ENCODE data around the gene PICALM. TPM values are rescaled to one million over a fixed set of nuclear protein-coding genes. Genes with fewer than 3 reads are reported as not detected.
A peak's percentile ranks its signal among the peaks of the same experiment; 100 is the strongest.
"Not testable (repeated sequence)": the region's sequence is repeated elsewhere in the genome, so short reads cannot be mapped to it uniquely, and the experiment has no call there.

Gene PICALM
- total RNA-seq, 1 experiment from 2014 or later, result 196 TPM

DNA sequence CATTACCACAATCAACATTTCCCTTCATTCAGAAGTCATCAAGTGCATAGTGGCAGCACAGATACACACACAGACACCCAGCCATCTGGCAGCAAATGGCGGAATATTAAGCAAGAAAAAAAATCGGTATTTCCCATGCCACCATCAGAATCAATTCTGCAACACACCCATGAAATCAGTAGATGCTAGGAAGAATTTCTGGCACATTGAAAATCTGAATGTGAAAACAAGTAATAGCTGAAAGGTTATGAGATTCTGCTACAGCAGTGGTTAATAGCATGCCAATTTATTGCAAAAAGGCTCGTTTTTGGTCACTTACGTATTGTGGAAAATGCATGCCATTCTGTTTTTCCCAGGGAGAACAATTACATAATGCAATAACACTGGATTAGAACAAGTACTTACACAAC is 91.1 kb downstream of the PICALM start:
- DNase-seq (ENCODE audit: low spot score), result no peak

DNA sequence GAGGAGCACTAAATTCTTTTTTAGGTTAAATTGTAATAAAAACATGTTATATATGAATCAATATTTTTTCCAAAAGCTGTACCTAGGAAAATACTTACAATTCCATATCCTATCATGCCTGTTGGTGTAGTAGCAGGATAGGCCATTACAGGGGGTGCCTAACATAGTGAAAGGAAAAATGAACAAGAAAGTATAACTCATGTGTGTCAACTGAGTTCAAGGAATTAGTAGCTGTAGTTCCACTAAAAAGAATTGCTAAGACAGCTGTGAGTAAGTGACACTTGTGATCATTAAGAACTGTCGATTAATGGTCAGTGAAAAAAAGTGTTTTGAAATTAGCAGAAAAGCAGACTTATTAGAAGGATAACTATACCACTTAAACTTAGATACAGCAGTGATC is 92.4 kb downstream of the PICALM start:
- no peak for DNase-seq (ENCODE audit: low spot score)

DNA sequence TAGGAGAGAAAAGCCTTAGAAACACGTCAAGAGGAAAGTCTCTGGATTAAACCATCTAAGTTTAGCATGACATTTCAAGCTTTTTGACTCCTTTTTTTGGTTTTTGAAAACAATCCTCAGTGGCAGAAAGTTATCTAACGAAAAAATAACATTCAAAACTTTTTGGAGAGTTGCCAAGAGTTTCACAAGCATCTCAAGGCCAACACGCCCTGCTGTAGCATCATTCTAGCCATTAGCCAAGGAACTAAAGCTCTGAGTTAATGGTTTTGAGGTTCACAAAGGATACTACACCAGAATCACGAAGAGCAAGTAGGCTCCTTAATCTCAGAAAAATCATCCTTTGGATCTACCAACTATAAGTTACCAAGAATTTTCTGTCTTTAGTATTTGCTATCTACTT is 94.8 kb downstream of the PICALM start:
- no peak for DNase-seq (ENCODE audit: low spot score)

DNA sequence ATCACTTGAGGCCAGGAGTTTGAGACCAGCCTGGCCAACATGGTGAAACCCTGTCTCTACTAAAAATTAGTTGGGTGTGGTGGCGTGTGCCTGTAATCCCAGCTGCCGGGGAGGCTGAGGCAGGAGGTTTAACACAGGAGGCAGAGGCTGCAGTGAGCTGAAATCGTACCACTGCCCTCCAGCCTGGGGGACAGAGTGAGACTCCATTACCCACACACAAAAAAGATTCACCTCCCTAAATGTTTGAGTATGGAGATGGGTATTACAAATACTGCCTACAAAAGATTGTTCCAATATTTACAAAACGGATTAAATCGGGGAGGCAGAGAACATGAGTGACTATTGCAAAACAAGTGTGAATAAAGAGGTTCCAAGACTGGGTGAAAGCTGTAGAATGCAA is 98.3 kb downstream of the PICALM start:
- DNase-seq (ENCODE audit: low spot score), result no peak

DNA sequence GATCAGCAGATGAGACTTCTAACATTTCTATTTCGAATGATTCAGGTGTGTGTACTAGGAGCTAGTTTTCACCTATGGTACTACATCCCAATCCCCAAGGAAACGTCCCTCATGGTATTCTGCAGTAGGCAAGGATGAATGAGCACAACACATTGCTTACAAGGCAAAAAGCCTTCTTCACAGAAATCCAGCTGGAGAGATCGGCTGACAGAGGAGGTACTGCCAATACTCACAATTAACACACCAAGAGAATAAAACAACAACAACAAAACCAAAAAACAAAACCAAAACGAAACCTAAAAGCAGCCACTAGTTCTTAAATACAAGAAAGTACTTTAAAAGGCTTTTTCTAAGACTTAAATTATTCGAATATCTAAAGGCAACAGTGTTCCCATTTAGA is 101.4 kb downstream of the PICALM start:
- no peak for DNase-seq (ENCODE audit: low spot score)

DNA sequence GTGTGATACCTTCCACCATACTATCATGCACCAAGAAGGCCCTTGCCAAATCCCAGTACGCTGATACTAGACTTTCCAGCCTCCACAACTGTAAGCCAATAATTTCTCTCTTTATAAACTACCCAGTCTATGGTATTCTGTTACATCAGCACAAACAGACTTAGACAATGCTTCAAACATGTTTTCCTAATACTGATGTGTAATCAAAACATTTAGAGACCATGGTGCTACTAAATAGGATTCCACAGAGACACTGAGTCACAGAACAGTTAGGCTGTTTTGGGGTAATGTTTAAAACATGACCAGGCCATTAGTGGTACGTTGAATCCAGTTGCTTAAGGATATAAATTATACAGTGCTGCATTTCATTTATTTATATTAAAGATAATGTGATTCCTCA is 103.7 kb downstream of the PICALM start:
- DNase-seq (ENCODE audit: low spot score), result no peak

DNA sequence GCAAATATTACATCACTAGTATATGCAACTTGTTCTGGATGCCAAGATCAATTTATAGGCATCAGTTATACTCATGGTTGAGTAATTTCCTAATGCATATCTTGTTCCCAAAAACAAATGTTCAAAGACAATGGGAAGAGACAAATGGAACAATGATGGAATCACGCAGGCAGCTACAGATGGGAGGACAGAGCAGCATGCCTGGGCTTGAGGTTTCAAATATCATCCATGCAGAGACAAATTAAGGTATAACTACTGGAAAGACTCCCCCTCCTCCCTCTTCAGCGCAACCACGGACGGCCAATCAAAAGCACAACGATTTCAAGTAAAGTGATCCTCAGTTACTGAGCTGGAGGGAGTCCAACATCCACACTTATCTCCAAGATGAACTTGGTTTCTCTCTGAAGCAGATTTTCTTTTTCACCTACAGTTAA is 106.9 kb downstream of the PICALM start:
- DNase-seq (ENCODE audit: low spot score), result no peak

DNA sequence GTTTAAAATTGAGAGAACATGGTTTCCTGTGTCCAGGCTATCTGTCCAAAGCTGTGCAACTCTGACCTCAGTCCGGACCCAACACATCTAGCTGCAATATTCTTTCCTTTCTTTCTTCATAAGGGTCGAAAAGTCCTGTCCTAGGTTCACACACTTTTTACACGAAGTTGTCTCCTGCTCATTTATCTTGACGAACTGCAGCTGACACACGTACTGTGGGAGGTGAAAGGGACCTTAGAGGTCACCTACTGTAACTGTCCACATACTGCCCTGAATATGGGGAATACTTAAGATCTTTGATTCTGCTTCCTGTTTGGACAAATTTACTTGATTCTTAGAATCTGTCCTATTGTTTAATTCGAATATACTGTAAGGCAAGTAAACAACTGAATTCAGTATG is 107.8 kb downstream of the PICALM start:
- no peak for DNase-seq (ENCODE audit: low spot score)

DNA sequence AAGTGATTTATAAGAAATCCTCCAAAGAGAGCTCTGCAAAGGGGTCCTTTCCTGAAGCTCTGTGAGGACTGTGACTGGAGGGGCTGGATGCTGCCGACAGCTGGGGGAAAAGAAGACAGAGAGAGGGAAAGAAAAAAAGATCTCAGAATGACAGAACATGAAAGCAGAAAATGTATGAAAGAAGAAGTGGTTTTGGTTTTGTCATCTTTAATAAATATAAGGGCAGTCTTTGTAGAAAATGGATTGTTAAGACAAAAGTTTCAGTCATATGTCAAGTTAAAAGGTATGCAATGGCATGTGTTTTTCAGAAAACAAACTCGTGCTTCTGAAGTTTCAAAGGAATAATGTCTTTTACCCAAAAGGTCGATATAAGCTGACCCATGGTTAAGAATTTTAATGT is 108.2 kb downstream of the PICALM start:
- DNase-seq (ENCODE audit: low spot score), result no peak

DNA sequence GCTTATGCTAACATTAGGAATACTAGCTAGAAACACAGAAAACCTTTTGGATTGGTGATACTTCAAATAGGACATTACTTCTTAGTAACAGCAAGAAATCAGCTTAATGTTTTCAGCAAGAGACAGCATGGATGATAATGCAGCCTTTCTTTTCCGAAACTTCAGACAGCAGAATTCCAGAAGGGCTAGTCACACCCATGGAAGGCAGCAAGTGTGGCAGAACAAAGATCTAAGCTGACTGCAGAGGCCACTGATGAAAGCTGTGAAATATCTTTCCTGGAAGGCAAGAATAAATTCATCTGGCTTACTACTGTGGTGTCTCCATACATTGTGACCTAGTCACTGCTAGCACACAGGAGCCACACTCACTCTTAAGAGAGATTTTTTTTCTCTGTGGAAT is 113.4 kb downstream of the PICALM start:
- peak; percentile 29 for DNase-seq (ENCODE audit: low spot score)

DNA sequence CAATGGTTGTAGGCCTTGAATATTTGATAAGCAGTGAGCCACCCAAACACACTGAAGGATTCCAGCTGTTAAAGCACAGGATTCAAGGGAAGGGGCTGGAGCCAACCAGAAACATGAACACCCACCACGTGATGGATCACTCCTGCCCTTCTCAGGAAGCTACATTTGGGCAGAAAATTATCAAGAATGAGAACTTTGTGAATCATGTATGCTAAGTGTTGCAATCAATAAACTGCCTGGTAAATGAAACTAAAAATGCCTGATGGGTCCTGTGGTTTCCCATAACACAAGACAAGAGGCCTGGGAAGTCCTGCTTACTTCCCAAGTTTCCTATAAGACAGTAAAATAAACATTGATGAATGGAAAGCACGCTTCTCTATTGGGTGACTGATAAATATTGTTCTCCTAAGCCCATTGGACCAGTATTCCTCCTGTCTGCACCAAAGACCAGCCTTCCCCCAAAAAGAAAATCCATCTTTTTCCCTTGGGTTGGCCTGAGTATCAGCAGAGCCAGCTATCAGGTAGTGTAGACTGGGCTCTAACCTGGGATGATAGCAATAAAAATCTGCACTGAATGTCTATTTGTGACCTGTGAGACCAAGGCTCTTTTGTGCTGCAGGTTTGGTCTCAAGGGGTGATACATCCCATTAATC is 115.3 kb downstream of the PICALM start:
- DNase-seq (ENCODE audit: low spot score), result no peak

DNA sequence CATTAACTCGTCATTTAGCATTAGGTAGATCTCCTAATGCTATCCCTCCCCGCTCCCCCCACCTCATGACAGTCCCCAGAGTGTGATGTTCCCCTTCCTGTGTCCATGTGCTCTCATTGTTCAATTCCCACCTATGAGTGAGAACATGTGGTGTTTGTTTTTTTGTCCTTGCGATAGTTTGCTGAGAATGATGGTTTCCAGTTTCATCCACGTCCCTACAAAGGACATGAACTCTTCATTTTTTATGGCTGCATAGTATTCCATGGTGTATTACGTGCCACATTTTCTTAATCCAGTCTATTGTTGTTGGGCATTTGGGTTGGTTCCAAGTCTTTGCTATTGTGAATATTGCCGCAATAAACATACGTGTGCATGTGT is 116.8 kb downstream of the PICALM start:
- not testable (repeated sequence) for DNase-seq (ENCODE audit: low spot score)

DNA sequence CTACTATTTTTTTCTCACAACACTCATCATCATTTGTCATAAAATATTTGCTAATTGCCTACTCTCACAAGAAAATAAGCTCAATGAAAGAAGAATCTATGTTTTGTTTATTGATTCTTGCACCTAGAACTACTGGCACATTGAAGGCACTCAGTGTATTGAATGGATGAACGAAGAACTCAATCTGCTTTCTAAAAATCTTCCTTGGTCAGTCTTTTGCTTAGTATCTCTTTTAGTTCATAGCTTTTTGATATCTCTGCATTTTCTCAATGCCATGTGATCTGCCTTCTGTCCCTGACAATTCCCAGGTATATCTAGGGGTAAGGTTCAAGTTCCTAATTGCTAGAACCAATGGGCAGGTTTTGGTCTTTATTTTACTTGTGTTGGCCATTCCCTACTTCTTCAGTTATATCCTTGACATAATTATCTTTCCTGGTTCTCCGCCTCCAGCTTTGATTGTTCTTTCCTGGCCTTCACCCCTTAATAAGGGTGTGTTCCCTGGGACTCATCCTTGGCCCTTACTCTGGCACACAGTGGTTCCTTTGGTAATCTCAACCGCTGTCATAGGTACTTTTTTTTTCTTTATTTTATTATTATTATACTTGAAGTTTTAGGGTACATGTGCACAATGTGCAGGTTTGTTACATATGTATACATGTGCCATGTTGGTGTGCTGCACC is 117.3 kb downstream of the PICALM start:
- DNase-seq (ENCODE audit: low spot score), result no peak

DNA sequence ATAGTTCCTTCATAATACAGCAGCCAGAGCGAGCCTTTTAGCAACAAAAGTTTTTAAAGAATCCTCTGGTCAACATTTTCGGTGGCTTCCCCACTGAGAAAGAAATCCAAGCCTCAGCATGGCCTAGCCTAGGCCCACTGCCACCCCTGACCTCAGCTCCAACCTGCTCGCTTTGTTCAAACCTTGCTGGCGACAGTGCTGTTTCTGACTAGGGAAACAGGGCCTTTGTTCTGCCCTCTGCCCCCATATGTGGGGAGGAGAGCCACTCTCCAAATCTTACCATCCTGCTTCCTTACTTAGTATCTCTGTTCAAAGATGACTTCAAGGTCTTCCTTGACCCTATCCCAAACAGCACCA is 117.9 kb downstream of the PICALM start:
- DNase-seq (ENCODE audit: low spot score), result no peak

DNA sequence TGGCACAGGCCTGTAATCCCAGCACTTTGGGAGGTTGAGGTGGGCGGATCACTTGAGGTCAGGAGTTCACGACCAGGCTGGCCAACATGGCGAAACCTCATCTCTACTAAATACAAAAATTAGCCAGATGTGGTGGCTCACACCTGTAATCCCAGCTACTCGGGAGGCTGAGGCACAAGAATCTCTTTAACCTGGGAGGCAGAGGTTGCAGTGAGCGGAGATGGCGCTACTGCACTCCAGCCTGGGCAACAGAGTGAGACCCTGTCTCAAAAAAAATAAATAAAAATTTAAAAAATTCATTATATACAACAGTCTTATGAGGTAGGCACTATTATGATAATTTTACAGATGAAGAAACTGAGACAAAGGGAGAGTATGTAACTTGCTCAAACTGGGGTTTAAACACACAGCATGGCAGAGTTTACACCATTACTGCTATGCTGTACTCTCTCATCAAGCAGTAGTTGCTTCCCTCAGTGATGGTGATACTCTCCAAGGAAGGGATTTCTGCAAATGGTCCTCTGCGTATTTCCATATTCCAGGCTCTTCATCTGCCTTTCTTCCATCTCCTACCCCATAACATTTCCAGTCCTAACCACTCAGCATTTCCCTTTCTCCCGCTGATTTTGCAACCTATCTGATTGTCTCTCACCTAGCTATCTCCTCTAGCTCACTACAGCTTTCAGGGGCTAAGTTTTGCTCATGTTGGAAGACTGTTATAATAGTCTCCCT is 118.4 kb downstream of the PICALM start:
- DNase-seq (ENCODE audit: low spot score), result no peak

DNA sequence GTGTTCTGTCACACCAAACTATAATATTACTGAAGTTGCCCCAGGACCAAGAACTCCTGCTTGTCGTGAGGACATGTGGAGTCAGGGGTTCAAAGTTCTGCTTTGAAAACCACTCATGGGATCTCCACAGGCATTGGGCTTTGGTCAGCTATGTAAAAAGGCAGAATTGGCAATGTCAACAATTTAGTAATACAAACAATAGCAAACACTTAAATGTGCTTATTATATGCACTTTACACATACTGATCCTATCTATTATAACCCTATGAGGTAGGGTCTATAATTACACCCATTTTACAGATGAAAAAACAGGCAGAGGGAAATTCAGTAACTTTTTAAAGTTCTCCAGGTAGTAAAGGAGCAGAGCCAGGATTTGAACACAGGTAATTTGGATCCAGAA is 119.1 kb downstream of the PICALM start:
- DNase-seq (ENCODE audit: low spot score), result no peak

DNA sequence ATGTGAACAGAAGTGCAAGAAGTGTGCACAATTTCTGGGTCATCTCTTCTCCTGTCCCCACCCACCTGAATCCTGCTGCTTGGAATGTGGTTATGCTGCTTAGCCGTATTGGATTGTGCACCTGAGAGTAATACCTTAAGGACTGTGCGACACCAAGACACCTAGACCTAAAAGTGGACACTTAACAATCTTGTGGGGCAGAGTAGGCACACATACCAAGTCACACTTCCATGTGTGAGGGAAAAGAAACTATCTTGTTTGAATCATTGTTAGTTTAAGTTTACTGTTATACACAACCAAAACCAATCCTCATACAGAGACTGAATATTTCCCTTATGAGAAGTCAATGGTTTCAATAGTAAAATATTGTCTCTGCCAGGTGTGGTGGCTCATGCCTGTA is 120.0 kb downstream of the PICALM start:
- no peak for DNase-seq (ENCODE audit: low spot score)

DNA sequence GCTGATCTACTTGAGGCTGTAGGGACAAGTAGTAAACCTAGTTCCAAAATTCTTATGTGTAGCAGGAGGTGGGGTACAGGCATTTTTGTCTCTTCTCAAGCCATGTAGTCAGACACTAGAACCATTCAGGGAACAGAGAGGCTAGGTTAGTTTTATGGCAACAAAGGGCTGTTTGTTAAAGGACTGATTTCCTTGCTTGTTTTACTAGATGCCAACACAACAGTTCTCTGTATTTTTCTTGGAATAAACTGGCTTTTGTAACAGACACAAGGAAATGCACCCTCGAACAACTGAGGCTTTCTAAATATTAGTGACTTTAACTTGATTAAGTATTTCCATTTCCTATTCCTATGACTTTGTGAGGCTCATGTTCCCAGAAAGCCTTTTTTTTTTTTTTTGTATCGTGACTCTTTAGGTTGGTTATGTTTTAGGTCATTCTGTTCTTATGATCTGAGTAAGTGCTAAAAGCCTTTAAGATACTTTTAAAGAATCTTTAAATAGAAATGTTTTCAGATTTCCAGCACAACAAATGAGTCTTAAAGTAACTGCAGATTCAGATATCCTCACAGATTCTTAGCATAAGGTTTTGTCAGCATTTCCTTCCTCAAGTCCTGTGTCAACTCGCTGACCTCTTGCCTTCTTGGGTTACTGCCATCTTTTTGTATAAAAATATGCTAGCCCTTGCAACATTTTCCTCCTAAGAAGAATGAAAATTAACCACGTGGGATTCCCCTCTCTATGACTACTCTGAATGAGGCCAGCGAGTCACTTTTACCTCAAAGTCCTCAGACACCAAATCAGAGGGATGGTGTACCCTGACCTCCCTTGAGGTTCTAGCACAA is 121.2 kb downstream of the PICALM start:
- DNase-seq (ENCODE audit: low spot score), result peak; percentile 51

DNA sequence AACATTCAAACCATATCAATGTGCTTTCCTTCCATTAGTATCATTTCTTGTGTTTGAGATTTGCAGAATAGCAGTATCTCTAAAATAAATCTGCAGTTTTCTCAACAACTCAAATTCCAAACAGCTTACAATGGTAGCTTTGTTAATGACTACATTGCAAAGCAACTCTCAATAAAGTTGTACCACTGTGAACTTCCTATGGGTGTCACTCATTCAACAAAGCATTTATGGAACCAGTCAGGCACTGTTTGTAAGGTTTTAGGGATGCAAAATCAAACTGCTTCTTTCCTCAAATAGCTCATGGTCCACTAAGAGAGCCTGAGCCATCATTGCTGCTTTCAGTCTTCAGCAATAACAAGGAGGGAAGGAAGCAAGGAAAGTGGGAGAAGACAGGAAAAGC is 122.7 kb downstream of the PICALM start:
- no peak for DNase-seq (ENCODE audit: low spot score)

DNA sequence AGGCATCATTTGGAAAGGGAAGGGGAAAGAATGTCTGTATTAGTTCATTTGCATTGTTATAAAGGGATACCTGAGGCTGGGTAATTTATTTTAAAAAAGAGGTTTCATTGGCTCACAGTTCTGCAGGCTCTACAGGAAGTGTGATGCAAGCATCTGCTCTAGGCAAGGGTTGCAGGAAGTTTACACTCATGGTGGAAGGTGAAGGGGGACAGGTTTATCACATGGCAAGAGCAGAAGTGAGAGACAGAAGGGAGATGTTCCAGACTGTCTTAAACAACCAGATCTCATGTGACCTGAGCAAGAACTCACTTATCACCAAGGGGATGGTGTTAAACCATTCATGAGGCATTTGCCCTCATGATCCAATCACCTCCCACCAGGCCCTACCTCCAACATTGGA is 123.1 kb downstream of the PICALM start:
- no peak for DNase-seq (ENCODE audit: low spot score)

DNA sequence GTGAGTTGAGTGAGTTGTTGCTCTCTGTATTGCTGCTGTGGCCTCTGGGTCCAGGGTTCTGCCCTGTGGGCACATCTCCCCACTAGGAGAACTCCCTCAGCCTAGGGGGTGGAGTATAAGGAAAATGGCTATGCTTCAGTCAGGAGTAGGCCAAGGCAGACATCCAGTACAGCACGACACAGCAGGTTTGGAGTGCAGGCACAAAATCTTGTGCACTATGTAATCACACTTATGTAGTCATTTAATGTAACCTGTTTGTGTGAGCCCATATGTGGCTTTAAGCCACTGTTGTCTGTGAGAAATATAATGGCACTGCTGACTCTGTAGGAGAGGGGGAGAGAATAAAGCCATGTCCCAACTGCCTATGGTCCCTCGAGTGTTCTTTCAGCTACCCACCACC is 123.6 kb downstream of the PICALM start:
- no peak for DNase-seq (ENCODE audit: low spot score)

DNA sequence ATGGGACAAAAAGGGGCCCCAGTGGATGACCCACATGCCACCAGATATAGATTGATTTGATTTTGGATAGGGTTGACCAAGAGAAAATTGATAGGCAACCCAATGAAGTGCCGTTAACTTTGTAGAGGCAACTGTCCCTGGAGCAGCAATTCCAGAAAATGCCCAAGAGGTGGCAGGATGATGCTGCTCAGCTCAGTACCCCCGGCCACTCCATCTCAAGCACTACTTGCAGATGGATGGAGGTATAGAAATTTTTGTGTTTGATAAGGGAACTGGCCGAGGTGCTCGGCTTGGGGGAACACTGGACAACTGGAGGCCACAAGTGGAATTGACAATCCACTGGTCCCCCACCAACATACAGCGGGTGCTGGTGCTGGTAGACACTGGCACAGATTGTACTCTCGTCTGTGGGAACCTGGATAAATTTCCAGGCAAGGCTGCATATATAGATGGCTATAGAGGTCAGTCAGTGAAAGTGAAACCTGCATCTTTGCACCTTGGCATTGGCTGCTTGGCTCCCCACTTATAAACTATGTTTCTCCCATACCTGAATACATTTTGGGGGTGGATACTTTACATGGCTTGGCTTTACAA is 127.4 kb downstream of the PICALM start:
- peak; percentile 49 for DNase-seq (ENCODE audit: low spot score)

All from A172 (cell line).